ENCODE data around the gene CACNA1S. TPM values are rescaled to one million over a fixed set of nuclear protein-coding genes. Genes with fewer than 3 reads are reported as not detected.

CACNA1S gene
- total RNA-seq, 1 donor from 2014 or later, result 0.11 TPM

GRCh38 chr1:201138311-201138840, 26.1 kb upstream of the CACNA1S start:
- no peak overlapping the region for H3K27ac Mint-ChIP-seq
- no peaks in the 10 kb centered on the region for H3K79me2 ChIP-seq (ENCODE audit: low read depth)
- TF ChIP-seq EZH2 (IDR thresholded peaks at IDR 0.05), result no peak
- TF ChIP-seq EZH2phosphoT487 (IDR thresholded peaks at IDR 0.05), result no peak
- no peak for TF ChIP-seq CTCF (IDR thresholded peaks at IDR 0.05)
- no peak overlapping the region for H3K4me3 ChIP-seq
- no peak overlapping the region for H3K27ac ChIP-seq
- H4K20me1 ChIP-seq (ENCODE audit: low read depth), result peaks cover 20% of the 10 kb centered on the region
- H3K9ac ChIP-seq, result no peak overlapping the region
- peaks cover 31% of the 10 kb centered on the region for H3K36me3 Mint-ChIP-seq
- H3K4me3 Mint-ChIP-seq, result no peak overlapping the region
- no peak overlapping the region for H3K4me2 ChIP-seq
- peaks cover 4% of the 10 kb centered on the region for H3K27me3 Mint-ChIP-seq (ENCODE audit: insufficient read depth, low read depth)
- H2AFZ ChIP-seq (replicated peaks), result no peak overlapping the region
- H3K27me3 ChIP-seq, result no peaks in the 10 kb centered on the region
- no peaks in the 10 kb centered on the region for H3K36me3 ChIP-seq
- no peaks in the 10 kb centered on the region for H3F3A ChIP-seq (ENCODE audit: low read depth)
- H3K4me1 ChIP-seq, result peaks cover 5% of the 10 kb centered on the region
- DNase-seq (ENCODE audit: low spot score), result no peak
- no peaks in the 10 kb centered on the region for H3K9me3 Mint-ChIP-seq
- H3K4me1 Mint-ChIP-seq, result peaks cover 12% of the 10 kb centered on the region
- no peaks in the 10 kb centered on the region for H3K9me3 ChIP-seq (ENCODE audit: low read depth)

DNA sequence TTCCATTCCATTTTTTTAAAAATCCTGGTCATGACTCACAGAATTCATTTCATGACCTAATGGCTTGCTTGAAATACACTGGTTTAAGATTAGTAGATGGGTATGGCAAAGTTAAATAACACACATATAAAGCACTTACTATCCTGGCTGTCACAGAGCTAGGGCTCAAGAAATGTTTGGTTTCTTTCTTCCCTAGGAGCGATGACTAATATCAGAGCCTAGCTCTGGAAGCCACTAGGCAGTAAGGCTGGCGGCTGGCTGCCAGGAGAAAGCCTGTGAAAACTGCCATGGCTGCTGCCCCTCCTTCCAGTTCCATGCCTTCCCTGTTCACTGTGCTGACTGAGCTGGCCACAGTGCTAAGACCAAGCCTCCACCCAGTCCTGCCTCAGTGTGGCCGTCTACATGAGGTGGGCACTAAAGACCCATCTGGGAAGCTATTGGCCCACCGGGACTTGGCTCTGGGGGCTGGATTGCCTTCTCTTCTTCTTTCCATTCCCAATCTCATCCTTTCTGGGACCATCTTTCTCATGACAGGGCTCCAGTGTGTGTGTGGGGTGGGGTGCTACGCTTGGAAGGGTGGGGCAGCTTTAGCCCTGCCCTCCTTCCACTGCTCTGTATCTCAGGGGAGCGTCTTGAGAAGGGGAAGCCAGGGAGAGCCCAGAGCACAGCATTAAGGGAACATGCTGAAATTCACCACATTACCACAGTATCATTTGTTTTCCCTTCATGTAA, 25.5 kb upstream of the CACNA1S start:
- H3K79me2 ChIP-seq (ENCODE audit: low read depth), result no peaks in the 10 kb centered on the region
- no peak for DNase-seq (ENCODE audit: low spot score)
- H3K27ac ChIP-seq, result no peak overlapping the region
- no peak overlapping the region for H2AFZ ChIP-seq (replicated peaks)
- Mint-ChIP-seq H3K4me3 (no peak overlapping the region), H3K27ac (no peak overlapping the region), H3K36me3 (peaks cover 35% of the 10 kb centered on the region), H3K4me1 (peaks cover 13% of the 10 kb centered on the region), H3K9me3 (no peaks in the 10 kb centered on the region), H3K27me3 (ENCODE audit: insufficient read depth, low read depth) (peaks cover 2% of the 10 kb centered on the region)
- H3K9me3 ChIP-seq (ENCODE audit: low read depth), result no peaks in the 10 kb centered on the region
- peaks cover 5% of the 10 kb centered on the region for H3K4me1 ChIP-seq
- no peaks in the 10 kb centered on the region for H3F3A ChIP-seq (ENCODE audit: low read depth)
- TF ChIP-seq EZH2phosphoT487 (IDR thresholded peaks at IDR 0.05) (no peak), EZH2 (IDR thresholded peaks at IDR 0.05) (no peak)
- no peaks in the 10 kb centered on the region for H3K27me3 ChIP-seq
- H3K4me3 ChIP-seq, result no peak overlapping the region
- no peaks in the 10 kb centered on the region for H3K36me3 ChIP-seq
- H3K9ac ChIP-seq, result no peak overlapping the region
- peaks cover 20% of the 10 kb centered on the region for H4K20me1 ChIP-seq (ENCODE audit: low read depth)
- no peak overlapping the region for H3K4me2 ChIP-seq

DNA sequence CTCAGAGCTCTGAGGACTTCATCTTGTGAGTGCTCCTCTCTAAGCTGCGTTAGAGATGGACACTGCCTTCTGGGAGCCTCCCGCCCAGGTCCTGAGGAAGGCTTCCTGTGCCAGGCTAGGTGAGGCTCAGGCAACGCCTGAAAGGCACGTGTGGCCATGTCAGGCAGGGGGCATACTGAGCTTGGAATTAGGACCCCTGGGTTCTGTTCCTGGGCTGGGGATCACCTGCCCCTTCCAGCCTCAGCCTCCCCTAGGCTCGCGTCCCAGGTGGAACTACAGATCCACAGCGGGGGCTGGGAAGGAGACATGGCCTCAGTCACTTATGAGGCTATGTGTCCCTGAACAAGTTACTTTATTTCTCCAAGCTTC, 24.8 kb upstream of the CACNA1S start:
- Histone ChIP-seq H3K27me3 (no peaks in the 10 kb centered on the region), H3K4me2 (no peak overlapping the region), H3K27ac (no peak overlapping the region), H4K20me1 (ENCODE audit: low read depth) (peaks cover 20% of the 10 kb centered on the region), H3K36me3 (no peaks in the 10 kb centered on the region), H3K9ac (no peak overlapping the region), H3F3A (ENCODE audit: low read depth) (no peaks in the 10 kb centered on the region), H2AFZ (replicated peaks) (no peak overlapping the region), H3K79me2 (ENCODE audit: low read depth) (no peaks in the 10 kb centered on the region), H3K4me3 (no peak overlapping the region), H3K9me3 (ENCODE audit: low read depth) (no peaks in the 10 kb centered on the region), H3K4me1 (peaks cover 5% of the 10 kb centered on the region)
- no peak for DNase-seq (ENCODE audit: low spot score)
- H3K27ac Mint-ChIP-seq, result no peak overlapping the region
- no peak for TF ChIP-seq EZH2phosphoT487 (IDR thresholded peaks at IDR 0.05)
- no peak for TF ChIP-seq CTCF (IDR thresholded peaks at IDR 0.05)
- no peak for TF ChIP-seq EZH2 (IDR thresholded peaks at IDR 0.05)
- H3K36me3 Mint-ChIP-seq, result peaks cover 34% of the 10 kb centered on the region
- peaks cover 13% of the 10 kb centered on the region for H3K4me1 Mint-ChIP-seq
- peaks cover 2% of the 10 kb centered on the region for H3K27me3 Mint-ChIP-seq (ENCODE audit: insufficient read depth, low read depth)
- no peak overlapping the region for H3K4me3 Mint-ChIP-seq
- H3K9me3 Mint-ChIP-seq, result no peaks in the 10 kb centered on the region

Measured in neural progenitor cell (in vitro differentiated cells).